A549 treated with ZK216348 at 1 μM for 4 hours (cell line): ENCODE data around the gene OR2S2. TPM values are rescaled to one million over a fixed set of nuclear protein-coding genes. Genes with fewer than 3 reads are reported as not detected.

Source experiments
- total RNA-seq: library from RNA; stranded (reverse); fragments of 200-300 nt; extraction: Qiagen RNA extraction; gene quantifications from 5 replicates; pipeline ENCODE4 v1.2.3, GENCODE V29; 2022; ENCODE audit warnings: low read depth

Gene OR2S2, protein sequence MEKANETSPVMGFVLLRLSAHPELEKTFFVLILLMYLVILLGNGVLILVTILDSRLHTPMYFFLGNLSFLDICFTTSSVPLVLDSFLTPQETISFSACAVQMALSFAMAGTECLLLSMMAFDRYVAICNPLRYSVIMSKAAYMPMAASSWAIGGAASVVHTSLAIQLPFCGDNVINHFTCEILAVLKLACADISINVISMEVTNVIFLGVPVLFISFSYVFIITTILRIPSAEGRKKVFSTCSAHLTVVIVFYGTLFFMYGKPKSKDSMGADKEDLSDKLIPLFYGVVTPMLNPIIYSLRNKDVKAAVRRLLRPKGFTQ
- not detected in 5 replicates for total RNA-seq

GRCh38 chr9:35958104-35958837 is at the start of gene OR2S2:
TSS of gene OR2S2 (minus strand) at chr9:35958154. CDS start at chr9:35958098, 56 bp downstream.

GRCh38 chr9:35909274-35909673 is 48.7 kb downstream of the OR2S2 start, which contains the start of gene SPAAR:
TSS of gene SPAAR (plus strand) at chr9:35909490. CDS start at chr9:35910464, 974 bp downstream.

Other genes with a start within 250 kb of the OR2S2 start
- 89.5 to 138 TPM (median 130 TPM) in 5 replicates for gene TLN1, start 226.0 kb downstream of the OR2S2 start, total RNA-seq
- gene CREB3, start 225.5 kb downstream of the OR2S2 start, total RNA-seq: 55.1 to 65.3 TPM (median 58.7 TPM) in 5 replicates
- 22.0 to 42.9 TPM (median 33.7 TPM) in 5 replicates for gene GBA2, start 208.9 kb downstream of the OR2S2 start, total RNA-seq
- gene RGP1, start 208.9 kb downstream of the OR2S2 start, total RNA-seq: 11.3 to 19.1 TPM (median 16.9 TPM) in 5 replicates
- gene MSMP, start 203.9 kb downstream of the OR2S2 start, total RNA-seq: 0.62 TPM in 1 of 5 replicates, not detected in the others
- 3.2 to 7.5 TPM (median 6.1 TPM) in 5 replicates for gene NPR2, start 166.6 kb downstream of the OR2S2 start, total RNA-seq
- 0.32 to 0.72 TPM (median 0.56 TPM) in 4 of 5 replicates, not detected in the other for gene SPAG8, start 145.9 kb downstream of the OR2S2 start, total RNA-seq
- gene HINT2, start 143.1 kb downstream of the OR2S2 start, total RNA-seq: 58.4 to 99.6 TPM (median 93.8 TPM) in 5 replicates
- gene FAM221B, start 129.4 kb downstream of the OR2S2 start, total RNA-seq: not detected in 5 replicates
- 1.8 to 4.3 TPM (median 3.1 TPM) in 5 replicates for gene TMEM8B, start 128.9 kb downstream of the OR2S2 start, total RNA-seq
- gene OR13J1, start 87.8 kb downstream of the OR2S2 start, total RNA-seq: not detected in 5 replicates
- gene HRCT1, start 52.0 kb downstream of the OR2S2 start, total RNA-seq: 0.18 to 0.61 TPM (median 0.26 TPM) in 4 of 5 replicates, not detected in the other
- gene SPAAR, start 48.7 kb downstream of the OR2S2 start, total RNA-seq: 0.15 to 0.16 TPM in 2 of 5 replicates, not detected in the others
- 3.7 to 6.9 TPM (median 6.4 TPM) in 5 replicates for gene RECK, start 78.8 kb upstream of the OR2S2 start, total RNA-seq
- 7.1 to 10.8 TPM (median 9.4 TPM) in 5 replicates for gene GLIPR2, start 178.6 kb upstream of the OR2S2 start, total RNA-seq
- gene CCIN, start 211.2 kb upstream of the OR2S2 start, total RNA-seq: not detected in 5 replicates
- gene CLTA, start 232.8 kb upstream of the OR2S2 start, total RNA-seq: 332 to 410 TPM (median 386 TPM) in 5 replicates